Loucy (cell line): ENCODE measurements around the gene GEMIN2.

Source experiments
- H2AFZ ChIP-seq: fragments of 200-600 bp; sonication (generic); 2 replicates; pipeline ENCODE4 v1.6.0; 2016; ENCODE audit warnings: antibody characterized with exemption, mild to moderate bottlenecking, low read length, moderate library complexity
- H3F3A ChIP-seq: fragments of 200-600 bp; 2 replicates; pipeline ENCODE4 v1.6.0; 2016; ENCODE audit warnings: antibody characterized with exemption, low read depth, mild to moderate bottlenecking
- H3K27me3 ChIP-seq: fragments of 200-600 bp; sonication (generic); 2 replicates; pipeline ENCODE4 v1.6.1; 2014; ENCODE audit warnings: low read length, mild to moderate bottlenecking; ENCODE audit not compliant: insufficient read depth, poor library complexity, severe bottlenecking
- H3K36me3 ChIP-seq: fragments of 200-600 bp; sonication (generic); 2 replicates; pipeline ENCODE4 v1.6.1; 2016; ENCODE audit warnings: low read length; ENCODE audit not compliant: insufficient read depth
- H3K4me1 ChIP-seq: fragments of 200-600 bp; sonication (generic); 2 replicates; pipeline ENCODE4 v1.5.1; 2014; ENCODE audit warnings: low read length, mild to moderate bottlenecking; ENCODE audit not compliant: insufficient read depth, poor library complexity, severe bottlenecking
- H3K4me2 ChIP-seq: fragments of 200-600 bp; sonication (generic); 2 replicates; pipeline ENCODE4 v1.6.0; 2014; ENCODE audit warnings: antibody characterized with exemption, low read length, low read depth, mild to moderate bottlenecking; ENCODE audit not compliant: poor library complexity, severe bottlenecking
- H3K4me3 ChIP-seq: fragments of 200-600 bp; sonication (generic); 2 replicates; pipeline ENCODE4 v1.5.1; 2014; ENCODE audit warnings: low read length, mild to moderate bottlenecking, mixed read lengths; ENCODE audit not compliant: poor library complexity, severe bottlenecking
- H3K79me2 ChIP-seq: fragments of 200-600 bp; sonication (generic); 2 replicates; pipeline ENCODE4 v1.6.1; 2014; ENCODE audit warnings: low read length; ENCODE audit not compliant: insufficient read depth
- H3K9ac ChIP-seq: fragments of 200-600 bp; sonication (generic); 2 replicates; pipeline ENCODE4 v1.6.0; 2014; ENCODE audit warnings: mild to moderate bottlenecking, low read depth, low read length, moderate library complexity; ENCODE audit not compliant: poor library complexity, severe bottlenecking
- H3K9me2 ChIP-seq: fragments of 200-600 bp; sonication (generic); replicated peaks from 2 replicates; pipeline ENCODE4 v1.6.1; 2016; ENCODE audit warnings: low read depth, low read length, mixed read lengths
- H3K9me3 ChIP-seq: fragments of 200-600 bp; sonication (generic); 2 replicates; pipeline ENCODE4 v1.6.1; 2014; ENCODE audit warnings: mild to moderate bottlenecking, antibody characterized with exemption, low read length, low read depth; ENCODE audit not compliant: insufficient read depth
- H4K20me1 ChIP-seq: fragments of 200-600 bp; sonication (generic); 2 replicates; pipeline ENCODE4 v1.6.0; 2014; ENCODE audit warnings: antibody characterized with exemption, low read length, mild to moderate bottlenecking; ENCODE audit not compliant: insufficient read depth, poor library complexity, severe bottlenecking
- EZH2phosphoT487 ChIP-seq: fragments of 200-600 bp; IDR thresholded peaks from 2 replicates; pipeline ENCODE4 v1.6.1; 2018; ENCODE audit warnings: antibody characterized with exemption, mild to moderate bottlenecking, moderate library complexity, borderline replicate concordance
- TF ChIP-seq, protein P1 (sequence below): fragments of 200-600 bp; sonication (generic); conservative IDR thresholded peaks from 2 replicates; pipeline ENCODE4 v1.5.1; 2014; ENCODE audit warnings: mild to moderate bottlenecking, antibody characterized with exemption, low read length

Gene GEMIN2

DNA sequence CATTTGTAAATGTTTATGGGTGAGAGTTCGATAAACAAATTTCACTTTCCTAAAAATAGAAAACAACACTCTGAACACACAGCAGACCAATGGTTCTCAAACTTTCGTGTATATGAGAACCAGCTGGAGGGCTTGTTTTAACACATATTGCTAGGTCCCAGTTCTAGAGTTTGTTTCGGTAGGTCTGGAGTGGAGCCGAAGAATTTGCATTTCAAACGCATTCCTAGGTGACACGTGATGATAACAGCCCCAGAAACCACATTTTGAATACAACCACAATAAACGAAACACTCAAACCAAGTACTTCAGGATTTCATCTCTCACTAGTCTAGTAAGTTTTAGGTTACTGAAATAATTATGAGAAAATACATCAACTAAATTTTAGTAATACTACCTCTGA lies 28.2 kb upstream of the GEMIN2 start:
- no peak overlapping the region for H3K4me3 ChIP-seq
- no peaks in the 10 kb centered on the region for H3K9me3 ChIP-seq
- no peak overlapping the region for H3K9ac ChIP-seq
- no peaks in the 10 kb centered on the region for H4K20me1 ChIP-seq
- H2AFZ ChIP-seq: no peak overlapping the region
- H3F3A ChIP-seq: no peaks in the 10 kb centered on the region
- H3K4me2 ChIP-seq: no peak overlapping the region
- no peak for TF ChIP-seq EZH2phosphoT487
- TF ChIP-seq, protein P1, sequence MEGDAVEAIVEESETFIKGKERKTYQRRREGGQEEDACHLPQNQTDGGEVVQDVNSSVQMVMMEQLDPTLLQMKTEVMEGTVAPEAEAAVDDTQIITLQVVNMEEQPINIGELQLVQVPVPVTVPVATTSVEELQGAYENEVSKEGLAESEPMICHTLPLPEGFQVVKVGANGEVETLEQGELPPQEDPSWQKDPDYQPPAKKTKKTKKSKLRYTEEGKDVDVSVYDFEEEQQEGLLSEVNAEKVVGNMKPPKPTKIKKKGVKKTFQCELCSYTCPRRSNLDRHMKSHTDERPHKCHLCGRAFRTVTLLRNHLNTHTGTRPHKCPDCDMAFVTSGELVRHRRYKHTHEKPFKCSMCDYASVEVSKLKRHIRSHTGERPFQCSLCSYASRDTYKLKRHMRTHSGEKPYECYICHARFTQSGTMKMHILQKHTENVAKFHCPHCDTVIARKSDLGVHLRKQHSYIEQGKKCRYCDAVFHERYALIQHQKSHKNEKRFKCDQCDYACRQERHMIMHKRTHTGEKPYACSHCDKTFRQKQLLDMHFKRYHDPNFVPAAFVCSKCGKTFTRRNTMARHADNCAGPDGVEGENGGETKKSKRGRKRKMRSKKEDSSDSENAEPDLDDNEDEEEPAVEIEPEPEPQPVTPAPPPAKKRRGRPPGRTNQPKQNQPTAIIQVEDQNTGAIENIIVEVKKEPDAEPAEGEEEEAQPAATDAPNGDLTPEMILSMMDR: no peak
- H3K27me3 ChIP-seq: no peaks in the 10 kb centered on the region
- no peaks in the 10 kb centered on the region for H3K79me2 ChIP-seq
- H3K4me1 ChIP-seq: no peaks in the 10 kb centered on the region
- H3K36me3 ChIP-seq: peaks cover 37% of the 10 kb centered on the region; the same call in 1 of the 2 replicates
- H3K9me2 ChIP-seq: no peaks in the 10 kb centered on the region

- H3K4me1 ChIP-seq: no peaks in the 10 kb centered on the region
- H3K9ac ChIP-seq: no peak overlapping the region
- no peaks in the 10 kb centered on the region for H3F3A ChIP-seq
- H3K9me3 ChIP-seq: no peaks in the 10 kb centered on the region
- TF ChIP-seq, protein P1: no peak
- H3K79me2 ChIP-seq: no peaks in the 10 kb centered on the region
- no peak overlapping the region for H2AFZ ChIP-seq
- no peak overlapping the region for H3K4me3 ChIP-seq
- no peaks in the 10 kb centered on the region for H4K20me1 ChIP-seq
- no peak overlapping the region for H3K4me2 ChIP-seq
- peaks cover 49% of the 10 kb centered on the region; the same call in 1 of the 2 replicates for H3K36me3 ChIP-seq
- H3K27me3 ChIP-seq: no peaks in the 10 kb centered on the region
- H3K9me2 ChIP-seq: no peaks in the 10 kb centered on the region
These were observed 26.6 kb upstream of the GEMIN2 start for GRCh38 chr14:39087493-39087892.

GRCh38 chr14:39090548-39091111 lies 23.5 kb upstream of the GEMIN2 start:
- H3K79me2 ChIP-seq: 0 out of 2 replicates have a peak, but pooled peaks cover 3% of the 10 kb centered on the region
- H3F3A ChIP-seq: no peaks in the 10 kb centered on the region
- H3K9ac ChIP-seq: no peak overlapping the region
- no peak overlapping the region for H3K4me3 ChIP-seq
- peaks cover 44% of the 10 kb centered on the region; the same call in 1 of the 2 replicates for H3K36me3 ChIP-seq
- H3K4me1 ChIP-seq: peaks cover 8% of the 10 kb centered on the region
- TF ChIP-seq, protein P1: no peak
- TF ChIP-seq EZH2phosphoT487: no peak
- H3K4me2 ChIP-seq: no peak overlapping the region
- H3K9me3 ChIP-seq: no peaks in the 10 kb centered on the region
- H3K9me2 ChIP-seq: no peaks in the 10 kb centered on the region
- H3K27me3 ChIP-seq: no peaks in the 10 kb centered on the region
- H2AFZ ChIP-seq: no peak overlapping the region
- no peaks in the 10 kb centered on the region for H4K20me1 ChIP-seq
